Activated CD4-positive, alpha-beta T cell treated with anti-CD3 and anti-CD28 coated beads for 36 hours (primary cell): ENCODE measurements around the gene APLP1. TPM values are rescaled to one million over a fixed set of nuclear protein-coding genes. Genes with fewer than 3 reads are reported as not detected.

Experiments used
- ATAC-seq: fragments of 200-7000 bp; cut with Tn5 transposase; one replicate; pipeline ENCODE4 v1.10.0; 2021; ENCODE audit warnings: mild to moderate bottlenecking, moderate library complexity
- CTCF ChIA-PET: fragments of 350-600 bp; sonication (Branson Sonifier 250); formaldehyde crosslinking; loops from one replicate; lab custom pipeline; 2021; ENCODE audit warnings: antibody characterized with exemption; lab: Charles Lee
- POLR2A ChIA-PET: fragments of 350-600 bp; sonication (Branson Sonifier 250); formaldehyde crosslinking; loops from one replicate; lab custom pipeline; 2021; ENCODE audit warnings: antibody characterized with exemption, inconsistent platforms; lab: Charles Lee
- DNase-seq: peaks from one replicate; pipeline ENCODE4 v3.0.0-alpha.2; 2020
- H3K27ac Mint-ChIP-seq: one replicate; pipeline ENCODE4 v1.8.0; 2021; ENCODE audit warnings: mixed read lengths
- H3K27me3 Mint-ChIP-seq: one replicate; pipeline ENCODE4 v1.8.0; 2021; ENCODE audit warnings: mixed read lengths
- H3K36me3 Mint-ChIP-seq: one replicate; pipeline ENCODE4 v1.8.0; 2021; ENCODE audit warnings: low read depth, mixed read lengths
- H3K4me1 Mint-ChIP-seq: one replicate; pipeline ENCODE4 v1.8.0; 2021; ENCODE audit warnings: mixed read lengths
- H3K4me3 Mint-ChIP-seq: one replicate; pipeline ENCODE4 v1.8.0; 2021; ENCODE audit warnings: mild to moderate bottlenecking, moderate library complexity, mixed read lengths
- H3K9me3 Mint-ChIP-seq: one replicate; pipeline ENCODE4 v1.8.0; 2021; ENCODE audit warnings: low read depth, mixed read lengths
- intact Hi-C, 2 experiments: fragments of 100-400 bp; cut with DNase I in 1 of 2; cut with micrococcal nuclease in 1 of 2; formaldehyde crosslinking; loops; one replicate each; pipeline versions ENCODE4 v1.14.2 to v1.15.1; 2022 to 2024; cut with DNase I, micrococcal nuclease
- total RNA-seq, 2 experiments: library from RNA; stranded (reverse); gene quantifications; one replicate each; pipeline ENCODE4 v1.2.3, GENCODE V29; 2021

The APLP1 gene
- total RNA-seq, 2 experiments from 2014 or later: 2.3 to 3.0 TPM

GRCh38 chr19:35844482-35845214, 23.7 kb upstream of the APLP1 start:
- intact Hi-C loops: no loop called here
- ATAC-seq (no peak), DNase-seq (no peak)
- ChIA-PET POLR2A (no interaction called here), CTCF (no interaction called here)
- Mint-ChIP-seq H3K4me1 (peaks cover 16% of the 10 kb centered on the region), H3K4me3 (peak overlapping the region; percentile 6), H3K27me3 (peaks cover 56% of the 10 kb centered on the region), H3K27ac (no peak overlapping the region), H3K36me3 (no peaks in the 10 kb centered on the region), H3K9me3 (no peaks in the 10 kb centered on the region)

DNA sequence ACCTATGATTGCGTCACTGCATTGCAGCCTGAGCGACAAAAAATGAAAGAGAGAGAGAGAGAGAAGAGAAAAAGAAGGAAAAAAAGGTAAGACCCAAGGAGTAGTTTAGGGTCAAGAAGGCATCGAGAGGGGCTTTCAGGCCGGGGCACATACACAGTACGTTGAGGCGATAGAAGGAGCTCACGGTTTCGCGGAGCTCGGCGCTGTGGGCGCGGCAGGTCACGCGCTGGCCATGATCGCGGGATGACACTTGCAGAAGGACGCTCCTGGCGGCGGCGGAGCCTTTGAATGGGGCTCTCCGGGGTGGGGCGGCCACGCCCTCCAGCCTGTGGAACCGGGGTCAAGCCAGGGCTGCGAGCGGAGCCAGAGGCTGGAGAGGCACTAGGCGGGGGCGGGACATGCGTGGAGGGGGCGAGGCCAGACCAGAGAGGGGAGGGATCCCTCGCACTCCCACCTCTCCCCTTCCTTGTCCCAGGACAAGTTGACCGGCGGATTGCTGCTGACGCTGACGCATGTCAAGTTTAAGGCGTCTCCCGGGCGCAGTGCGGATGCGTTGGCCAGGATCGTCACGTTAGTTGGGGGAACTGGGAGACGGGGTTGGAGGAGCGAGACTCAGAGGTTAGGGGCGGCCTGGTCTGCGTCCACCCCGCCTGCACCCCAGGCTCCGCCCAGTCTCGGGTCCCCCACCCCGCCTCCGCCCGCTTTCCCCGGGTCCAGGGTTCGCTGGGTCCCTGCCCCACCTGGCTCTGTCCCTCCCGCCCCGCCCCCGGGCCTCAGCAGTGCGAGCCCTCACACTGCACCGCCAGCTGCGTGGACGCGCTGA, 22.9 kb upstream of the APLP1 start:
- H3K27me3 Mint-ChIP-seq: peaks cover 56% of the 10 kb centered on the region
- intact Hi-C loops: no loop called here
- CTCF ChIA-PET: no interaction called here
- peak; percentile 19 for ATAC-seq
- peak overlapping the region; percentile 6 for H3K4me3 Mint-ChIP-seq
- POLR2A ChIA-PET: no interaction called here
- no peaks in the 10 kb centered on the region for H3K36me3 Mint-ChIP-seq
- no peak overlapping the region for H3K27ac Mint-ChIP-seq
- H3K4me1 Mint-ChIP-seq: peaks cover 16% of the 10 kb centered on the region
- DNase-seq: peak; percentile 31
- H3K9me3 Mint-ChIP-seq: no peaks in the 10 kb centered on the region

- POLR2A ChIA-PET: no interaction called here
- intact Hi-C loops: no loop called here
- CTCF ChIA-PET: no interaction called here
- DNase-seq (no peak), ATAC-seq (peak; percentile 23)
- Mint-ChIP-seq H3K27me3 (peaks cover 62% of the 10 kb centered on the region), H3K9me3 (no peaks in the 10 kb centered on the region), H3K4me3 (no peak overlapping the region), H3K27ac (no peak overlapping the region), H3K4me1 (peaks cover 16% of the 10 kb centered on the region), H3K36me3 (no peaks in the 10 kb centered on the region)
Measured at GRCh38 chr19:35846038-35846668, 22.2 kb upstream of the APLP1 start.

- ATAC-seq (no peak), DNase-seq (no peak)
- ChIA-PET POLR2A (no interaction called here), CTCF (no interaction called here)
- H3K27me3 Mint-ChIP-seq: peaks cover 59% of the 10 kb centered on the region
- no peaks in the 10 kb centered on the region for H3K9me3 Mint-ChIP-seq
- H3K4me3 Mint-ChIP-seq: no peak overlapping the region
- no peak overlapping the region for H3K27ac Mint-ChIP-seq
- intact Hi-C loops: no loop called here
- no peaks in the 10 kb centered on the region for H3K36me3 Mint-ChIP-seq
- H3K4me1 Mint-ChIP-seq: peaks cover 16% of the 10 kb centered on the region
Measured at GRCh38 chr19:35847911-35848310, 20.5 kb upstream of the APLP1 start.

DNA sequence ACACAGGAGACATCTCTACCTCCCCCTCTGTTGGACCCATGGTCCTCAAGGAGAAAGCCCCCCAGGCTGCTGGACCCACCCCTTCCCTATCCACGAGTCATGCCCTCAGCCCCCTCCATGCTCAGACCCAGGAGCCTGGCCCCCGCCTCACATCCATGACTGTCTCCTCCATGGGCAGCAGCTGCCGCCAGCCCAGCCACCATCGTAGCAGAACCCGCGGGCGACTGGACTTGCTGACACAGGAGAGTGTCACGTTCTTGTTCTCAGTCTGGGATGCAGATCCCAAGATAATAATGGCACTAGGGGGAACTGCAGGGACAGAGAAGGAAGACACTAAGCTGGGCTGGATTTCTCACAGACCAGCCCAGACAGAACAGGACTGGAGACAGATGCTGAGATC, 19.9 kb upstream of the APLP1 start:
- H3K4me1 Mint-ChIP-seq: peaks cover 18% of the 10 kb centered on the region
- intact Hi-C loops: no loop called here
- H3K27ac Mint-ChIP-seq: no peak overlapping the region
- no peak overlapping the region for H3K4me3 Mint-ChIP-seq
- DNase-seq (no peak), ATAC-seq (no peak)
- H3K36me3 Mint-ChIP-seq: no peaks in the 10 kb centered on the region
- ChIA-PET CTCF (no interaction called here), POLR2A (no interaction called here)
- peaks cover 59% of the 10 kb centered on the region for H3K27me3 Mint-ChIP-seq
- no peaks in the 10 kb centered on the region for H3K9me3 Mint-ChIP-seq

GRCh38 chr19:35848919-35849505, 19.4 kb upstream of the APLP1 start:
- peaks cover 18% of the 10 kb centered on the region for H3K4me1 Mint-ChIP-seq
- H3K36me3 Mint-ChIP-seq: no peaks in the 10 kb centered on the region
- H3K4me3 Mint-ChIP-seq: no peak overlapping the region
- ChIA-PET CTCF (no interaction called here), POLR2A (no interaction called here)
- intact Hi-C loops: no loop called here
- DNase-seq (no peak), ATAC-seq (no peak)
- H3K27ac Mint-ChIP-seq: no peak overlapping the region
- H3K9me3 Mint-ChIP-seq: no peaks in the 10 kb centered on the region
- H3K27me3 Mint-ChIP-seq: peaks cover 54% of the 10 kb centered on the region

DNA sequence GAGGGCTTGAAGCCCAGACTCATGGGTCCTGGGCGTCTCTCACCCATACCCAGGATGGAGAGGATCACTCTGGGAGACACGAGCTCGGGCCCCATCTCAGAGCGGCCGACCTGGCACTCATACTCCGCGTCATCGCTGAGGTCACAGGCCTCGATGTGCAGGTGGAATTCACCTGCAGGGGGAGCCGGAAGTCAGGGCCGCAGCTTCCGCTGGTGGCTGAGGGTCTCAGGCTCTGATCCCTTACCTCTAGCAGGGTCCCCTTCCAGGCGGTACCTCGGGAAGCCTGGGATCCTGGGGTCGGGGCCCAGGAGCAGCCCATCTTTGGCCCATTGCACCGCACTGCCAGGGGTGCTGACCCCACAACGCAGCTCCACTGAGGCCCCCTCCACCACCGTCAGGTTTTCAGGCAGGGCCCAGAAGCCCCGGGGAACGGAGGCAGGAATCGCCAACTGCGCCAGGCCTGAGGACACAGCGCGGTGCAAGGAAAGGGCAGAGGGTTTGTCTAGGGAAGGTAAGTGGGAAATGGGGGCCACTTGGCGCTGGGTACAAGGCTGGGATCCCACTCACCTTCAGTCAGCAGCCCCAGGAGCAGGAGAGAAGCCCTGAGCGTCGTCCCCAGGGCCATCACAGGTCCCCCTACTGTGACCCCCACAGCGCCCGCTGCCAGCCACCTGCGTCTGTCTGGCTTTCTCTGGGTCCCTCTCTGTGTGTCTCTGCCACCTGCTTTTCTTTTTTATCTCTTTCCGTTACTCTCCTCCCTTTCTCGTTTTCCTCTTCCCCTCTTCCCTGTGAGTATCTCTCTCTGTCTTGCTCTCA, 17.0 kb upstream of the APLP1 start:
- ATAC-seq (peak; percentile 33), DNase-seq (peak; percentile 44)
- Mint-ChIP-seq H3K4me3 (no peak overlapping the region), H3K9me3 (no peaks in the 10 kb centered on the region), H3K27ac (no peak overlapping the region), H3K4me1 (peaks cover 5% of the 10 kb centered on the region), H3K36me3 (no peaks in the 10 kb centered on the region), H3K27me3 (peaks cover 48% of the 10 kb centered on the region)
- POLR2A ChIA-PET: no interaction called here
- CTCF ChIA-PET: interaction anchor here (0.6 to 0.9 kb wide), 2 partner anchors 13 to 107 kb away, joined by 3 read pairs; no protein-coding TSS in a partner anchor
- intact Hi-C loops: no loop called here

- ATAC-seq (no peak), DNase-seq (no peak)
- no peak within 1 kb of the TSS for H3K4me3 Mint-ChIP-seq
- ChIA-PET CTCF (no interaction called here), POLR2A (no interaction called here)
- H3K27ac Mint-ChIP-seq: no peak within 1 kb of the TSS
- peaks cover 47% of the 10 kb centered on the region for H3K27me3 Mint-ChIP-seq
- peaks cover 5% of the 10 kb centered on the region for H3K4me1 Mint-ChIP-seq
- H3K36me3 Mint-ChIP-seq: no peaks in the 10 kb centered on the region
- intact Hi-C loops: no loop called here
- no peaks in the 10 kb centered on the region for H3K9me3 Mint-ChIP-seq
Measured at GRCh38 chr19:35852029-35852780, 16.2 kb upstream of the APLP1 start, which contains the start of gene NPHS1. Gene NPHS1 (minus strand): TSS chr19:35852504. CDS start chr19:35851837, 667 bp downstream.

DNA sequence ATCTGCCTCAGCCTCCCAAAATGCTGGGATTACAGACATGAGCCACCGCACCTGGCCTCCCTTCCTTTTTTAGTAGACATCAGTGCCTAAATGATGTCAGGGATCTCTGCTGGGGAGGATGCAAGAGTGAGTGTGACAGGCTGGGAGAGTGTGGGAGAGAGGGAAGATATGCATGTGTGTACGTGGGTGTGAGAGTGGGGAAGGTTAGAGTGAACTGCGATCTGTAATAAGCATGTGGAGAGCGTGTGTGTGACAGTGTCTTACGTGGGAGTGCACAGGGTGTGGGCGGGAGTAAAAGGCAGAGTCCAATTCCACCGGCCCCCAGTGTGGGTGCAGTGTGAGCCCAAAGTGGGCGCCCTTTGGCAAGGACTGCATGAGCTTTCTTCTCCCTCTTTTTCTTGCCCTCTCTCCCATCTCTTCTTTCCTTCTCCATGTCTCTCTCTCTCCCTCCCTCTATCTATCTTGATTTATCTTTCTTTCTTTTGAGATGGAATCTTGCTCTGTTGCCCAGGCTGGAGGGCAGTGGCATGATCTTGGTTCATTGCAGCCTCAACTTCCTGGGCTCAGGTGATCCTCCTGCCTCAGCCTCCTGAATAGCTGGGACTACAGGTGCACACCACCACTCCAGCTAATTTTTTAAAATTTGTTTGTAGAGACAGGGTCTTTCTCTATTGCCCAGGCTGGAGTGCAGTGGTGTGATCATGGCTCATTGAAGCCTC, 15.2 kb upstream of the APLP1 start:
- ChIA-PET CTCF (interaction anchor here (0.7 kb wide), 1 partner anchor 144 kb away, joined by 3 read pairs; no protein-coding TSS in a partner anchor), POLR2A (no interaction called here)
- H3K27ac Mint-ChIP-seq: no peak overlapping the region
- H3K4me1 Mint-ChIP-seq: peaks cover 5% of the 10 kb centered on the region
- no peaks in the 10 kb centered on the region for H3K9me3 Mint-ChIP-seq
- H3K36me3 Mint-ChIP-seq: no peaks in the 10 kb centered on the region
- intact Hi-C loops: no loop called here
- ATAC-seq: no peak
- H3K27me3 Mint-ChIP-seq: peaks cover 44% of the 10 kb centered on the region
- no peak overlapping the region for H3K4me3 Mint-ChIP-seq
- DNase-seq: no peak
